ENCODE results near the gene ZDHHC16. TPM values are rescaled to one million over a fixed set of nuclear protein-coding genes. Genes with fewer than 3 reads are reported as not detected.

Gene ZDHHC16
- total RNA-seq, 1 experiment from 2014 or later = 78.6 TPM

DNA sequence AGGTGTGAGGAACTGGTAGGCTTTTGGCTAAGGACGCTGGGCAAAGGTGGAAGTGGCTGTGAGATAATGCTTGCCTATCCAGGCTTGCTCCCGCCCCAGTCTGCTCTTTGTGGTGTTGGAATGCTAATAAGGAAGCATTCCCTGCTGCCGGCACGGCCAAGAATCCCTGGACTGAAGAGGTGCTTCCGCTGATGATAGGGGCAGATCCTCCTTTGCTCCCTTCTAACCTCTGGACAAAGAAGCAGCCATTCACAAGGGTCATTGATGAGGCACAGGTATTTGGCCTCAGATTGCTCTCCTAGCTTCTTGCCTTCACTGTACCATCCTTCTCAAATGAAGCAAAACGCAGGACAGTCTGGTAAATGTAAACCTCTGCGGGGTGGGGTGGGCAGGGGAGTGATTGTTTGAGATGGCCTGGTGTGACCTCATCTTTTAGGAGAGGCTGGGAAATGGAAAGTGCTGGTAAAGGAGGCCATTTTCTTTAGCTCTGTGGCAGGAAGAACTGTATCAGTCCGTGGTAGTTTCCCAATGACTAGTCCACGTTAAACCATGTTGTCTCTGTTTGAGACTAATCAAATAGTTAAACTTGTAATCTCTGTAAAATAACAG lies 18.3 kb upstream of the ZDHHC16 start:
- peak; percentile 46 for DNase-seq (ENCODE audit: low read depth)
- in situ Hi-C loops (cut with HindIII; ENCODE audit: low pct_unique_long_range_greater_than_20kb, low sequenced_read_pairs) = no loop called here

- DNase-seq (ENCODE audit: low read depth) = peak; percentile 36
- in situ Hi-C loops (cut with HindIII; ENCODE audit: low pct_unique_long_range_greater_than_20kb, low sequenced_read_pairs) = no loop called here
Observed at GRCh38 chr10:97428572-97428981, 17.4 kb upstream of the ZDHHC16 start.

- peak; percentile 33 for DNase-seq (ENCODE audit: low read depth)
- in situ Hi-C loops (cut with HindIII; ENCODE audit: low pct_unique_long_range_greater_than_20kb, low sequenced_read_pairs) = no loop called here
Observed at GRCh38 chr10:97434055-97434454, 11.9 kb upstream of the ZDHHC16 start.

- in situ Hi-C loops (cut with HindIII; ENCODE audit: low pct_unique_long_range_greater_than_20kb, low sequenced_read_pairs) = no loop called here
- DNase-seq (ENCODE audit: low read depth) = no peak
Observed at GRCh38 chr10:97434557-97434956, 11.4 kb upstream of the ZDHHC16 start.

- no peak for DNase-seq (ENCODE audit: low read depth)
- in situ Hi-C loops (cut with HindIII; ENCODE audit: low pct_unique_long_range_greater_than_20kb, low sequenced_read_pairs) = no loop called here
Observed at GRCh38 chr10:97435211-97435610, 10.8 kb upstream of the ZDHHC16 start.

DNA sequence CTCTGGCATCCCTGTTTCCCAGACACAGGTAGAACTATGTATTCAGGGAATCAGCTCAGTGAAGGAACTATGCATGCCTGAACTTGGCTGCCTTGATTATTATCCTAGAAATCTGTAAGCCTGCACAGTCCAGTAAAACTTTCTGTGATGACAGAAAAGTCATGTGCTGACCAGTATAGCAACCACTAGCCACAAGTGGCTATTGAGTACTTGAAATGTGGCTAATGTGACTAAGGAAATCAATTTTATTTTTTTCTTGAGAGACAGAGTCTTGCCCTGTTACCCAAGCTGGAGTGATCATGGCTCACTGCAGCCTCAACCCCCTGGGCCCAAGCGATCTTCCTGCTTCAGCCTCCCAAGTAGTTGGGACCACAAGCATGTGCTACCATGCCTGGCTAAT lies 3.7 kb upstream of the ZDHHC16 start:
- DNase-seq (ENCODE audit: low read depth) = no peak
- in situ Hi-C loops (cut with HindIII; ENCODE audit: low pct_unique_long_range_greater_than_20kb, low sequenced_read_pairs) = no loop called here

DNA sequence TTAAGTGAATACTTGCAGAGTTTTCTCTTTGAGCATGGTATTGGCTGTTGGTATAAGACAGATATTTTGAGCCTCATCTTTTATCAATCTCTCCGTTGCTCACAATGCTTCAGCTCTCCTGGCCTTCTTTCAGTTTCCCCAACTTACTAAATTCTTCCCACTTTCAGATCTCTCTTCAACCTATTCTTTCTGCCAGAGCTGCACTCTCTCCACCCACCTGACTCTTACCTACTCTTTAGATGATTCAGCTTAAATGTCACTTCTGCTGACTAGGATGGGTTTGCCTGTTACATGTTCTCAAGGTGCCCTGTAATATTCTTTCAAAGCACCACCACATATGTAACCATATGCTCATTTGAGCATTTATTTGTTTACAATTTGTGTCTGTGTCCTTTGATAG lies 1.8 kb upstream of the ZDHHC16 start:
- in situ Hi-C loops (cut with HindIII; ENCODE audit: low pct_unique_long_range_greater_than_20kb, low sequenced_read_pairs) = no loop called here
- no peak for DNase-seq (ENCODE audit: low read depth)

- in situ Hi-C loops (cut with HindIII; ENCODE audit: low pct_unique_long_range_greater_than_20kb, low sequenced_read_pairs) = no loop called here
- no peak for DNase-seq (ENCODE audit: low read depth)
Observed at GRCh38 chr10:97445357-97445721, 636 bp upstream of the ZDHHC16 start.

DNA sequence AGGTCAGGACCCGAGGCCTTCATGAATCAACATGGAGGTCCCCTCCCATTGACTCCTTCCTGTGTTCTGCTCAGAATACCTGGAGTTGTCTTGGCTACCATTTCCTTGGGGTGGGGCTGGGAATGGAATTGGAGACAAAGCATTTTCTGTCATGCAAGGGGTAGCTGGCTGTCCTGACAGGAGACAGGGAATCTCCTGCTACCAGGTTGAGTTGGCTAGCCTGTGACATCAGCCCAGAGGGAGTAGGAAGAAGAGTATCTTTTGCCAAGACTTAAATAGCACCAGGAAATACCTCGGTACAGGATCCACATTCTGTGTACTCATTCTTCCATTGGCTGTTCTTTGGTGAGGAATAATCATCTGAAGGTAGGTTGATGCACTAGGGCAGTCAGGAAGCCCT lies 4.9 kb downstream of the ZDHHC16 start:
- DNase-seq (ENCODE audit: low read depth) = no peak
- in situ Hi-C loops (cut with HindIII; ENCODE audit: low pct_unique_long_range_greater_than_20kb, low sequenced_read_pairs) = no loop called here

- in situ Hi-C loops (cut with HindIII; ENCODE audit: low pct_unique_long_range_greater_than_20kb, low sequenced_read_pairs) = no loop called here
- DNase-seq (ENCODE audit: low read depth) = no peak
Observed at GRCh38 chr10:97451605-97452004, 5.6 kb downstream of the ZDHHC16 start.

- DNase-seq (ENCODE audit: low read depth) = no peak
- in situ Hi-C loops (cut with HindIII; ENCODE audit: low pct_unique_long_range_greater_than_20kb, low sequenced_read_pairs) = no loop called here
Observed at GRCh38 chr10:97452352-97452751, 6.4 kb downstream of the ZDHHC16 start.

- DNase-seq (ENCODE audit: low read depth) = no peak
- in situ Hi-C loops (cut with HindIII; ENCODE audit: low pct_unique_long_range_greater_than_20kb, low sequenced_read_pairs) = no loop called here
Observed at GRCh38 chr10:97454330-97455036, 8.5 kb downstream of the ZDHHC16 start.

DNA sequence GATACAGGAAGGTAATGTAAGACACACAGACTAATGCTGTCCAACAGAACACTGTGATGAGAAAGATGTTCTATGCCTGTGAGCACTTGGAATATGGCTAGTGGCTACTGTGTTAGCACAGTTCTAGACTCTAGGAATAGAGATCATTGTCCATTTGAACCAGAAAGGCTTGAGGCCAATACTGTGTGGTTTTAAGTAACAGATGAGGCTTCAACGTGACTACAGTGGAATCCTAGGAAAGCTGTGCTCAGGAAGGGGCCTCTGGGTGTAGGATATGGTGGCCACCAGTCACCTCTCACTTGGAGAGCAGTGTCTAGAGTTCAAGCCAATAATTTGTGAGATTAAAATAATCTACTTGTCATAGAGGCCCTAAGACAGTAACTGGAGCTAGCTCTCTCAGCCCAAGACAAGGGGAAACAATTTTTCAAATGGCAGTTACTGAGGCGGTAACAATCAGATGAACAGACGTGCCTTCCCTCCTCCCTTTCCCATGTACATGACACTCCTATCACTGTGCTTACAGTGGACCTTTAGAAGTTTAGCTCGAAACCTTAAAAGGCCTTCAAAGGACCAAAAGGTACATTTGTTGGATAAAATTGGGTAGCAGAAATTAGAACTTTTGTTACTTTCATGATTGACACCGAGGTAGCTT lies 10.2 kb downstream of the ZDHHC16 start:
- in situ Hi-C loops (cut with HindIII; ENCODE audit: low pct_unique_long_range_greater_than_20kb, low sequenced_read_pairs) = no loop called here
- no peak for DNase-seq (ENCODE audit: low read depth)

- DNase-seq (ENCODE audit: low read depth) = no peak
- in situ Hi-C loops (cut with HindIII; ENCODE audit: low pct_unique_long_range_greater_than_20kb, low sequenced_read_pairs) = no loop called here
Observed at GRCh38 chr10:97456686-97457065, 10.7 kb downstream of the ZDHHC16 start.

DNA sequence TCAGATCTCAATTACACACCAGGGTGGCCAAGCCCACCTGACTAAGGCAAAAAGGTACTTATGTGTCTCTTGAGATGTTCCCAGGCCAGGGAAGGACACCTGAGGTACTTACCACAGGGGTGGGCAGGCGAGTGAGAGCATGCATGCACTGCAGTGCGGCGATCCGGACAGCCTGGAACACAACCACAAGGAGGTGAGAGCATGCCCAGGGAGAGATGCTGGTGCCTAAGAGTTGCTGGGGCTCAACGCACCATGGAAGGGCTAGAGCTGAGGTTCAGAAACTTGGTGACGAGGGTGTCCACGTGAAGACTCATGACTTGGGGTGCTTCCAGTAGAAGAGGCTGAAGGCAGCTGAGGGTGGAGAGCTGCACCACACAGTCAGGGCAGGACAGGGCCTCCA lies 13.1 kb downstream of the ZDHHC16 start:
- in situ Hi-C loops (cut with HindIII; ENCODE audit: low pct_unique_long_range_greater_than_20kb, low sequenced_read_pairs) = no loop called here

DNA sequence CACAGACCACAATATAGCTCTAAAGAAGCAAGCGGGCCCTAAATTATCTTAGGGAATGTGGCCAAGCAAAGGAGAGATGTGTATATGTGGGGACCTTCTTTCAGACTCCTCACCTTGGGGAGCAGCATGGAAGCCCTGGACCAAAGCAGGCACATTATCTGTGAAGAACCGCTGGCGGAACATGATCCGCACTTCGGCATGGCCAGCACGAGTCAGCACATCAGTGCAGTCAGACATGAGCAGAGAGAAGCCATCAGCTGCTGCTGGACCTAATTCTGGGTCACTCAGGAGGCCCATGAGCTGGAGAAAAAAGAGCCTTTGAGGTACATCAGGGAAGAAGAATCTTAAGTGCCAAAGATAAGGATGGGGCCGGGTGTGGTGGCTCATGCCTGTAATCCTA lies 14.0 kb downstream of the ZDHHC16 start:
- no peak for DNase-seq (ENCODE audit: low read depth)
- in situ Hi-C loops (cut with HindIII; ENCODE audit: low pct_unique_long_range_greater_than_20kb, low sequenced_read_pairs) = no loop called here

More for the DNA sequence above, 13.1 kb downstream of the ZDHHC16 start:
- no peak for DNase-seq (ENCODE audit: low read depth)

- in situ Hi-C loops (cut with HindIII; ENCODE audit: low pct_unique_long_range_greater_than_20kb, low sequenced_read_pairs) = no loop called here
- DNase-seq (ENCODE audit: low read depth) = no peak
Observed at GRCh38 chr10:97462309-97462708, 16.3 kb downstream of the ZDHHC16 start.

DNA sequence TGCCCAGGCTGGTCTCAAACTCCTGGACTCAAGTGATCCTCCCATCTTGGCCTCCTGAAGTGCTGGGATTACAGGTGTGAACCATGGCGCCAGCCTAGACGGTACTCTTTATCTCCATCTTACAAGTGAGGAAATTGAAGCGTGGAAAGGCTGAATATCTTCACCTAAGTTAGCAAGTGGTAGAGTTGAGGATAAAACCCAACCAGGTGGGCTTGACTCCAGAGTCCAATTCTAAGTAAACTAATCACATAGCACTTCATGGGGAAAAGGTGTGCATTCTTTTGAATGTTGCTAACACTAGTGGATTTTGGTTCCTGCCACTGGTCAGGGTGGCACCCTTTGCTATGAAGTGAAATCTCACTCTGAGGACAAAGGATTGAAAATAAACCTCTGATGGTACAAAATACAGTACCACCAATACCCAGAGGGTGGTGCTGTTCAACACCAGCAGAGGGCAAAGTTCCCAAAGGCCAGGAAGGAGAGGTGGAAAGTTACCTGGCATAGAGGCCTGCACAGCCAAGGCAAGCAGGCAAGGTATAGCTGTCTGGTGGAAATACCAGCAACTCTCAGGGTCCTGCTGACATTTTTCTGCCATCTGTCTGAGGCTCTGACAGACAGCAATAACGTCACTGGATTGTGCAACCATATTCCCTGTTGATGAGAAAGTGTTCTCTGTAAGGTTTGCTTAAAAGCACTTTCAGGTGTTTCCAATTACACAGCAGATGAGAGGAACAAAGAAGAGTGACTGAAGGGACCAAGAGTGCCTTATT lies 17.6 kb downstream of the ZDHHC16 start:
- in situ Hi-C loops (cut with HindIII; ENCODE audit: low pct_unique_long_range_greater_than_20kb, low sequenced_read_pairs) = no loop called here

DNA sequence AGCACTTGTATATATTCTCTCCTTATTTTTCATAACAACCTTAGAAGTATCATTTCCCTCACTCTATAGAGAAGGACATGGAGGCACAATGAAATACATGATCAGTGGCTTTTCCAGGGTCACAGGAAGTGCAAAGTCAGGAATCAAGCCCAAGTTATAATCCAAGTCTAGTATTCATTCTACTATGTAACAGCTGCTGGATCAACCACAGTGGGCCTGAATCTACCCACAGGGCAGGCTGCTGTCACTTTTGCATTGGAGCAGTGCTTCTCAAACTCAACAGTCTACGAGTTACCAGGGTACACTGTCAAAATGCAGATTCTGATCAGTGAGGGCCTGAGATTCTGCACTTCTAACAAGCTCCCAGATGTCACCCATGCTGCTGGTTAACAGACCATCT lies 18.3 kb downstream of the ZDHHC16 start:
- no peak for DNase-seq (ENCODE audit: low read depth)
- in situ Hi-C loops (cut with HindIII; ENCODE audit: low pct_unique_long_range_greater_than_20kb, low sequenced_read_pairs) = no loop called here

More for the DNA sequence above, 17.6 kb downstream of the ZDHHC16 start:
- DNase-seq (ENCODE audit: low read depth) = peak; percentile 58
